OCI-LY1 (cell line): ENCODE results near the gene MAMDC2.
"Not testable (repeated sequence)": the region's sequence is repeated elsewhere in the genome, so short reads cannot be mapped to it uniquely, and the experiment has no call there.

Experiments
- H2AFZ ChIP-seq: fragments of 200-600 bp; sonication (generic), shearing (Covaris generic); 2 replicates; pipeline ENCODE4 v1.6.0; 2014; ENCODE audit warnings: antibody characterized with exemption, mild to moderate bottlenecking, low read length
- H3F3A ChIP-seq: fragments of 200-600 bp; sonication (generic), shearing (Covaris generic); 2 replicates; pipeline ENCODE4 v1.6.0; 2014; ENCODE audit warnings: mild to moderate bottlenecking, antibody characterized with exemption, low read length, moderate library complexity; ENCODE audit not compliant: insufficient read depth
- H3K27ac ChIP-seq: fragments of 200-600 bp; sonication (generic); 2 replicates; pipeline ENCODE4 v1.5.1; 2014; ENCODE audit warnings: low read length, mixed run types, mild to moderate bottlenecking, low read depth; ENCODE audit not compliant: poor library complexity, severe bottlenecking
- H3K27me3 ChIP-seq: fragments of 200-600 bp; sonication (generic); 2 replicates; pipeline ENCODE4 v1.6.0; 2014; ENCODE audit warnings: antibody characterized with exemption, mild to moderate bottlenecking, low read length, moderate library complexity; ENCODE audit not compliant: insufficient read depth
- H3K36me3 ChIP-seq: fragments of 200-600 bp; sonication (generic); 2 replicates; pipeline ENCODE4 v1.6.1; 2014; ENCODE audit warnings: mild to moderate bottlenecking, antibody characterized with exemption, low read length, moderate library complexity, mixed read lengths; ENCODE audit not compliant: insufficient read depth
- H3K4me1 ChIP-seq: fragments of 200-600 bp; sonication (generic); 2 replicates; pipeline ENCODE4 v1.5.1; 2014; ENCODE audit warnings: mild to moderate bottlenecking, low read length, moderate library complexity; ENCODE audit not compliant: insufficient read depth, severe bottlenecking
- H3K4me2 ChIP-seq: fragments of 200-600 bp; sonication (generic), shearing (Covaris generic); 2 replicates; pipeline ENCODE4 v1.6.1; 2014; ENCODE audit warnings: low read length
- H3K4me3 ChIP-seq: fragments of 200-600 bp; sonication (generic); 2 replicates; pipeline ENCODE4 v1.5.1; 2014; ENCODE audit warnings: low read length, low read depth, mild to moderate bottlenecking, mixed read lengths; ENCODE audit not compliant: poor library complexity, severe bottlenecking
- H3K79me2 ChIP-seq: fragments of 200-600 bp; shearing (Covaris generic); 2 replicates; pipeline ENCODE4 v1.6.1; 2016; ENCODE audit warnings: mixed run types, low read length, mixed read lengths; ENCODE audit not compliant: insufficient read depth
- H3K9ac ChIP-seq: fragments of 200-600 bp; sonication (generic), shearing (Covaris generic); 2 replicates; pipeline ENCODE4 v1.6.1; 2014; ENCODE audit warnings: mild to moderate bottlenecking, low read length, mixed read lengths
- H3K9me2 ChIP-seq: fragments of 200-600 bp; sonication (generic), shearing (Covaris generic); 2 replicates; pipeline ENCODE4 v1.6.1; 2014; ENCODE audit warnings: low read depth, mild to moderate bottlenecking, low read length, mixed read lengths
- H3K9me3 ChIP-seq: fragments of 200-600 bp; shearing (Covaris generic); 2 replicates; pipeline ENCODE4 v1.6.1; 2014; ENCODE audit warnings: low read length, mixed read lengths
- H4K20me1 ChIP-seq: fragments of 200-600 bp; sonication (generic), shearing (Covaris generic); 2 replicates; pipeline ENCODE4 v1.6.0; 2016; ENCODE audit warnings: mild to moderate bottlenecking, low read length; ENCODE audit not compliant: insufficient read depth
- CTCF ChIP-seq: fragments of 200-600 bp; sonication (generic), shearing (Covaris generic); IDR thresholded peaks from 2 replicates; pipeline ENCODE4 v1.5.1; 2017; ENCODE audit warnings: mild to moderate bottlenecking, antibody characterized with exemption, low read length, moderate library complexity, mixed read lengths
- EZH2 ChIP-seq: fragments of 200-600 bp; sonication (generic), shearing (Covaris generic); IDR thresholded peaks from 2 replicates; pipeline ENCODE4 v1.8.0; 2017; ENCODE audit warnings: borderline replicate concordance, mixed run types, mild to moderate bottlenecking, antibody characterized with exemption, low read length, moderate library complexity, mixed read lengths

MAMDC2 gene

GRCh38 chr9:70195456-70195855 lies 151.8 kb downstream of the MAMDC2 start:
- H3K9me2 ChIP-seq: no peaks in the 10 kb centered on the region
- no peaks in the 10 kb centered on the region for H3K4me1 ChIP-seq
- TF ChIP-seq EZH2: no peak
- no peaks in the 10 kb centered on the region for H3F3A ChIP-seq
- H4K20me1 ChIP-seq: no peaks in the 10 kb centered on the region
- no peaks in the 10 kb centered on the region for H3K79me2 ChIP-seq
- H3K4me3 ChIP-seq: no peak overlapping the region
- H3K27ac ChIP-seq: no peak overlapping the region
- H3K9me3 ChIP-seq: no peaks in the 10 kb centered on the region
- H3K4me2 ChIP-seq: no peak overlapping the region
- no peak overlapping the region for H3K9ac ChIP-seq
- H3K36me3 ChIP-seq: no peaks in the 10 kb centered on the region
- no peaks in the 10 kb centered on the region for H3K27me3 ChIP-seq
- H2AFZ ChIP-seq: no peak overlapping the region

- no peak for TF ChIP-seq EZH2
- no peak for TF ChIP-seq CTCF
- no peak overlapping the region for H3K4me3 ChIP-seq
- no peak overlapping the region for H3K27ac ChIP-seq
- no peaks in the 10 kb centered on the region for H3K9me2 ChIP-seq
- no peak overlapping the region for H2AFZ ChIP-seq
- no peak overlapping the region for H3K4me2 ChIP-seq
- no peaks in the 10 kb centered on the region for H4K20me1 ChIP-seq
- H3K27me3 ChIP-seq: no peaks in the 10 kb centered on the region
- H3K79me2 ChIP-seq: no peaks in the 10 kb centered on the region
- H3F3A ChIP-seq: no peaks in the 10 kb centered on the region
- no peaks in the 10 kb centered on the region for H3K4me1 ChIP-seq
- H3K36me3 ChIP-seq: no peaks in the 10 kb centered on the region
- H3K9ac ChIP-seq: no peak overlapping the region
- no peaks in the 10 kb centered on the region for H3K9me3 ChIP-seq
Measured at GRCh38 chr9:70197216-70198044, 153.8 kb downstream of the MAMDC2 start.

- H3K9me2 ChIP-seq, H3K4me3 ChIP-seq, H4K20me1 ChIP-seq, H3K4me2 ChIP-seq, H3K4me1 ChIP-seq, H3F3A ChIP-seq, H3K9me3 ChIP-seq, H2AFZ ChIP-seq, H3K27me3 ChIP-seq, H3K36me3 ChIP-seq, H3K9ac ChIP-seq, H3K27ac ChIP-seq, H3K79me2 ChIP-seq: not testable (repeated sequence)
Measured at GRCh38 chr9:70204743-70205142, 161.1 kb downstream of the MAMDC2 start.

- no peak overlapping the region for H3K4me3 ChIP-seq
- no peak overlapping the region for H2AFZ ChIP-seq
- H3K27me3 ChIP-seq: no peaks in the 10 kb centered on the region
- H3K9me2 ChIP-seq: no peaks in the 10 kb centered on the region
- no peaks in the 10 kb centered on the region for H3K9me3 ChIP-seq
- H3K4me2 ChIP-seq: no peak overlapping the region
- H3F3A ChIP-seq: no peaks in the 10 kb centered on the region
- H3K4me1 ChIP-seq: no peaks in the 10 kb centered on the region
- no peak overlapping the region for H3K9ac ChIP-seq
- H4K20me1 ChIP-seq: no peaks in the 10 kb centered on the region
- H3K36me3 ChIP-seq: no peaks in the 10 kb centered on the region
- H3K27ac ChIP-seq: no peak overlapping the region
- TF ChIP-seq CTCF (no peak), EZH2 (no peak)
- no peaks in the 10 kb centered on the region for H3K79me2 ChIP-seq
Measured at GRCh38 chr9:70205366-70206020, 161.8 kb downstream of the MAMDC2 start.
